Activated T-cell treated with anti-CD3 and anti-CD28 coated beads, Interleukin-2, amount 50 U/mL, for 48 hours (primary cell): ENCODE data around the gene OR10AG1.

Experiments
- DNase-seq, 2 experiments: peaks; one replicate each; pipeline ENCODE4 v3.0.0-alpha.2; 2020

Gene OR10AG1, protein sequence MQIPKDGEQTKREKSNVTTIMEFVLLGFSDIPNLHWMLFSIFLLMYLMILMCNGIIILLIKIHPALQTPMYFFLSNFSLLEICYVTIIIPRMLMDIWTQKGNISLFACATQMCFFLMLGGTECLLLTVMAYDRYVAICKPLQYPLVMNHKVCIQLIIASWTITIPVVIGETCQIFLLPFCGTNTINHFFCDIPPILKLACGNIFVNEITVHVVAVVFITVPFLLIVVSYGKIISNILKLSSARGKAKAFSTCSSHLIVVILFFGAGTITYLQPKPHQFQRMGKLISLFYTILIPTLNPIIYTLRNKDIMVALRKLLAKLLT

GRCh38 chr11:55969845-55970244, at the start of gene OR10AG1:
OR10AG1 (minus strand) TSS chr11:55969945; CDS start chr11:55969907, 38 bp downstream.
- DNase-seq, result no peak

DNA sequence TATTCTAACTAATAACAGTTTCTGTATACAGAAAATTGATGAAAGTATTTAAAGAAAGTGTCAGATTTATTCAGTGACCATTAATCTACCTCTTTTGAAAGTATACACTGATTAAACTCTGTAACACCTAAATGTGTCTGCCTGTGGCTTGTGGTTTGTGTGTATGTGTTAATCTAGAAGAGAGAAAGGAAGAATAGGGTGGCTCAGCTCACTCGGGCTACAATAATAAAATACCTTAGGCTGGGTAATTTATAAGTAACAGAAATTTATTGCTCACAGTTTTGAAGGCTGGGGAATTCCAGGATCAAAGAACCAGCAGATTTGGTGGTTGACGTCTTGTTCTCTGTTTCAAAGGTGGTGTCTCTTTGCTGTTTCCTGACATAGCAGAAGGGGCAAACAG, 44.1 kb upstream of the OR10AG1 start:
- DNase-seq, result no peak

DNA sequence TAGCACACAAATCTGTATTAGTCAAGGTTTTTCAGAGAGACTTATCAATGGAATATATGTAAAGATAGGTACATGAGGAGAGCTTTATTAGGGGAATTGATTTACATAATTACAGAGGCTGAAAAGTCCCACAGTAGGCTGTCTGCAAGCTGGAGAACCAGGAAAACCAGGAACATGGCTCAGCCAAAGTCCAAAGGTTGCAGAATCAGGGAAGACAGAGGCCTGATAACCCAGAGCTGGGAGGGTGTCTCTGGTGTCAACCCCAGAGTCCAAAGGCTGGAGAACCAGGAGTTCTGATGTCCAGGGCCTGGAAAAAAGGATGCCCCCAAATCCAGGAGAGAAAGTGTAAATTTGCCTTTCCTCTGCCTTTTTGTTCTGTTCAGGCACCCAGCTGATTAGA, 41.0 kb upstream of the OR10AG1 start:
- DNase-seq, result no peak

GRCh38 chr11:55994525-55994924, 24.8 kb upstream of the OR10AG1 start, which contains the start of gene OR5F1:
OR5F1 (minus strand) TSS chr11:55994625; CDS start chr11:55994625, 0 bp downstream.
- no peak for DNase-seq

DNA sequence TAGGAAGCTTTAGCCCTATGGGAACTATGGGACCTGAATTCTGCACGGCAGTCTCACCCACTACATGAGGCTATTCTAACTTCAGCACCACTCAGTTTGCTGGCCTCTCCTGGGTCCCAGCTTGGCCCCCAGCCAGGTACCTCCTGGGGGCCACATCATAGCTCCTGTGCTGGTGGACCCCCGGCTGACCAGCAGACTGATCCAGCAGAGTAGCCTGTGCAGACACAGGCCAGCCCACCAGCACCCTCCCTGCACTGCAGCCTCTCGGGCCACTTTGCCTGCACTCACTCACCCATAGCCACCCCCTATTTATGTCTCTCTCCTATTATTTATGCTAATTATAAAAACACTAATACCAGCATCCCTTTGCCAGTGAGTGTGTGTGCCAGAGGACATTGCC, 1.2 kb upstream of the OR10AG1 start:
- DNase-seq, result no peak

DNA sequence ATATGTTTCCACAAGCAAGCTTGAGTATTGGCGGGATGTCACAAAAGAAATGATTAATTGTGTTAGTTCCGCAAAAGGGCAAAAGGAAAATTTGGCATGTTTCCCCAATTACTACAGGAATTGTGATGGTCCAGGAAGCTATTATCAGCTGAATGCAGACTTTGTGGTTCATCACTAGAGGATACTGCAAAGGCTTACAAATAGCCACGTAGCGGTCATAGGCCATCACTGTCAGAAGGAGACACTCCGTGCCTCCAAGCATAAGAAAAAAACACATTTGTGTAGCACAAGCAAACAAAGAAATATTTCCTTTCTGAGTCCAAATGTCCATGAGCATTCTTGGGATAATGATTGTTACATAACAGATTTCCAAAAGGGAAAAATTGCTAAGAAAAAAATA, 1.8 kb downstream of the OR10AG1 start:
- DNase-seq, result no peak

DNA sequence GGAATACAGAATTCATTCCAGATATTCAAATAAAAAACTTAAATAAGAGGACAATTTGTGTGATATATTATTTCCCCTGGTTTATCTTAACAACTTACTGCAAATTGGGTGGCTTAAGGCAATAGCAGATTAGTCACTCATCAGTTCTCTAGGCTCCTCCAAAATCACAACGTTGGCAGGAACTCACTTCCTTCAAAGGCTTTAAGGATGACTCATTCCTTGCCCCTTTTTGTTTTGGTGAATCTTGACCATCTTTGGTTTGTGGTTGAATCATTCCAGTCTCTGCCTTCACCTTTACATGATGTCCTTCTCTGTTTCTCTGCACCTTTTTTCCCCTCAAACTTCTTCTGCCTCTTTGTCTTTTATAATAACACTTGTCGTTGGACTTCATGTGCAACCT, 3.4 kb downstream of the OR10AG1 start:
- no peak for DNase-seq

DNA sequence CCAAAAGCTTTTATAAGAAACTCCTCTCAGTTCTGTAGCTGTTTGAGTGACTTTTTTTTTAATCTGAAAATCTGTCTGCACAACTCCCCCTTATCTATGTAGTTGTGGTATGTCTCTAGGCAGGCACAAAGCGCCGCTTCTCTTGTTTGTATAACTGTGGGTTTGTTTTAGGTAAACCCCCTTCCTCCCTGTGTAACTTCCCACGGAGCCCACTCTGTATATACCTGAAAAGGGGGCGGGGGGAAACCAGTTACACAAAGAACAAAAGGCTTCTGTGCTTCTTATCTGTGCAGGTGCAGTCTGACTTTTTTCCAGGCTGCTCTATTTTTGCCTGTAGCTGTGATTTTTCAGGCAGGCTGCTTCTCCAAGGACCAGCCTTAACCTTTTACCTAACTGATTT, 13.2 kb downstream of the OR10AG1 start:
- no peak for DNase-seq

GRCh38 chr11:55949330-55949729, 20.4 kb downstream of the OR10AG1 start:
- no peak for DNase-seq

- DNase-seq, result no peak
Observed at GRCh38 chr11:55942785-55943392, 26.9 kb downstream of the OR10AG1 start.

- DNase-seq, result no peak
Observed at GRCh38 chr11:55936300-55936699, 33.4 kb downstream of the OR10AG1 start, which contains the start of gene OR5I1. OR5I1 (minus strand) TSS chr11:55936400; CDS start chr11:55936400, 0 bp downstream.

DNA sequence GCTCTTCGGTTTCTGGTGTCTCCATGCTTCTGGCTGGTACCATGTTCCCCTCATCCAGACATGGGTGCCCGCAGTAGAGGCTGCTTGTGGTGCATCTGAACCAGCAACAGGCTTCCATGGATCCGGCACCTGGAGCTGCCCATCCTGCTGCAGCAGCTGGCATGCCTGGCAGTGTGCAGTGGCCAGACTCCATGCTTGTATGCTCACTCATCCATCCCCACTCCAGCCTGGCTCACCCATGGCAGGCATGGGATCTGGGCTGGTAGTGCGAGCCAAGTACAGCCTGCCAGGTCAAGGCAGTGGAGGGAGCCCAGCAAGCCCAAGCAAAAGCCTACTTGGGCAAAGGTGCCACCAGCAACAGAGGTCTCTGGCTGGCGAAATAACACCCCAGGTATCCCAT, 49.2 kb downstream of the OR10AG1 start:
- DNase-seq, result no peak
